GM21723 (cell line): ENCODE results near the gene ZNF410.
"Not testable (repeated sequence)": the region's sequence is repeated elsewhere in the genome, so short reads cannot be mapped to it uniquely, and the experiment has no call there.

Experiments used
- ATAC-seq: cut with Tn5 transposase; IDR thresholded peaks from one replicate; pipeline ENCODE4 v1.9.1; 2021; ENCODE audit warnings: mild to moderate bottlenecking, moderate library complexity; ENCODE audit not compliant: unreplicated experiment

Gene ZNF410, protein sequence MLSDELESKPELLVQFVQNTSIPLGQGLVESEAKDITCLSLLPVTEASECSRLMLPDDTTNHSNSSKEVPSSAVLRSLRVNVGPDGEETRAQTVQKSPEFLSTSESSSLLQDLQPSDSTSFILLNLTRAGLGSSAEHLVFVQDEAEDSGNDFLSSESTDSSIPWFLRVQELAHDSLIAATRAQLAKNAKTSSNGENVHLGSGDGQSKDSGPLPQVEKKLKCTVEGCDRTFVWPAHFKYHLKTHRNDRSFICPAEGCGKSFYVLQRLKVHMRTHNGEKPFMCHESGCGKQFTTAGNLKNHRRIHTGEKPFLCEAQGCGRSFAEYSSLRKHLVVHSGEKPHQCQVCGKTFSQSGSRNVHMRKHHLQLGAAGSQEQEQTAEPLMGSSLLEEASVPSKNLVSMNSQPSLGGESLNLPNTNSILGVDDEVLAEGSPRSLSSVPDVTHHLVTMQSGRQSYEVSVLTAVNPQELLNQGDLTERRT

GRCh38 chr14:73886449-73887317, at the start of gene ZNF410:
Gene ZNF410, plus strand, starts transcription at chr14:73886859. Its CDS starts 5,317 bp downstream, at chr14:73892176.
- ATAC-seq = peak; percentile 93

DNA sequence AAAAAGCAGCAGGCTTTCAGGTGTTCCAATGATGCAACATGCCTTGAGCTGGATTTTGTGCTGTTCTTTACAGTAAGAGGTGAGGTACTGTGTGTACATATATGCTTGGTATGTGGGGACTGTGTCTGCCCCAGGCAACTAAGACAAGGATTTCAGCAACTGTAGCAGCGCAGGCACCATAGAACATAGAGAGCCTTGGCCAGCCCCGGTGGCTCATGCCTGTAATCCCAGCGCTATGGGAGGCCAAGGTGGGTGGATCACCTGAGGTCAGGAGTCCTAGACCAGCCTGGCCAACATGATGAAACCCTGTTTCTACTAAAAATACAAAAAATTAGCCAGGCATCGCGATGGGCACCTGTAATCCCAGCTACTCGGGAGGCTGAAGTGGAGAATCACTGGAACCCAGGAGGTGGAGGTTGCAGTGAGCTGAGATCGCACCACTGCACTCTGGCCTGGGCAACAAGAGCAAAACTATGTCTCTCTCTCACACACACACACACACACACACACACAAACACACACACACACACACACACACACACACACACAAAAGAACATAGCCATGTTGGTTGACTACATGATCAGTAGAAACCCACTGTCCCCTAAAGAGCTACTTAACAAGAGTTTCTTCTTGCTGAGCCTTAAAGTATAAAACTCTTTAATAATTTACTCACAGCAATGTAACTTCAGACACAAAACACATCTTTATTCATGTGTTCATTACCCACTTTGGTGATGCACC, 48.2 kb upstream of the ZNF410 start:
- not testable (repeated sequence) for ATAC-seq

DNA sequence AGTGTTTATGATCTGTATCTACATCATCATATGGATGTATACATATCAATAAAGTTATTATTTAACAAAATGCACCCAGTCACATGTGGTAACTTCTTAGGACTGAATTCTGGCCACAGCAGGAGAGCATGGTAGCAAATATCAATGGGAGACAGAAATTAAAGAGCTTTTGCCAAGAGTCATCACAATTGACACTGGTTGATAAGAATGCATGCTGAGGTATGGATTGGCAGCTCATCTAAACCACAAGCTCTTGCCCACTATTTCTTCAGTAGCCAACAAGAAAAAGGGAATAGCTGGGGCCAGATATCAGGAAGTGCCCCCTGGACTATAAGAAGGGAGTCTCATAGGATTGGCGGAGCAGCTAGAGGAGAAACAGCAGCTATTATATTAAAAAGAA, 44.5 kb upstream of the ZNF410 start:
- no peak for ATAC-seq

DNA sequence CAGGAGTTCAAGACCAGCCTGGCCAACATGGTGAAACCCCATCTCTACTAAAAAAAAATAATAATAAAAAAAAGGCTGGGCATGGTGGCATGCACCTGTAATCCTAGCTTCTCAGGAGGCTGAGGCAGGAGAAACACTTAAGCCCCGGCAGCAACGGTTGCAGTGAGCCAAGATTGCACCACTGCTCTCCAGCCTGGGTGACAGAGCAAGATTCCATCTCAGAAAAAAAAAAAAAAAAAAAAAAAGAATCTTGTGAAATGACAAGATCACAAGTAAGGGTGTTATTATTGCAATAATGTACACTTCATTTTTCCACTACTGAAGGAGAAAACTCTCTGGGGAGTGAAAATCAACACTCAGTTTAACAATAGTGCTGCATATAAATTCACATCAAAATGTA, 43.8 kb upstream of the ZNF410 start:
- ATAC-seq = no peak

DNA sequence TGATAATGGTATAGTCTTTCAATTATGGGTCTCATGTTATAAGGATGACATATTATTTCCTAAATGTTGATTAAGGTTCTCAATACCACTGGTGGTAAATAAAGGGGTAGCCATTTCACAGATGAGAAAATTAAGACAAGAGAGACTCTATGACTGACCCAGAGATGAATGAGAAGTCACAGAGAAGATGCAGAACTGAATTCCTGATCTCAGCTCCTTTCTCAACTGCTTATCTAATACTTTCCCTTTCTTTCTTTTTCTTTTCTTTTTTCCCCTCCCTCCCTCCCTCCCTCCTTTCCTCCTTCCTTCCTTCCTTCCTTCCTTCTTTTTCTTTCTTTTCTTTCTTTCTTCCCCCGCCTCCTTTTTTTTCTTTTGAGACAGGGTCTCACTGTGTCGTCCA, 43.4 kb upstream of the ZNF410 start:
- no peak for ATAC-seq

GRCh38 chr14:73846947-73847346, 39.7 kb upstream of the ZNF410 start:
- no peak for ATAC-seq

DNA sequence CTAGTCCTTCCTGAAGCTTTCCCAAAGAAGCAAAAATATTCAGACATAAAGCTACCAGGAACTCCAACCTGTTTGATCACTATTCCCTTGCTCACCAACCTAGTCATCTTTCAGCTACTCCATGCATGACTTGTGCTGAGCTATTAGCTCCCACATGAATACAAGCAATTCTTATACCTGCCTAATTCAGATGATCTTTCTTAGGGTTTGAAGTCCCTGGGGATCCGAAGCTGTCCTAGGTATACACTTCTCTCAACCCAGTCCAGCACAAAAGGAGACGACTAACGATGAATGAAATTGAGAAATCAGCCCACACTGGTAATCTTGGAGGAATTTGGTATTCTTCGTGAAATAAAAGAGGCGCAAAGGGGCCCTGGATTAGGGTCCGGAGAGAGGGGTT, 35.7 kb upstream of the ZNF410 start:
- no peak for ATAC-seq

DNA sequence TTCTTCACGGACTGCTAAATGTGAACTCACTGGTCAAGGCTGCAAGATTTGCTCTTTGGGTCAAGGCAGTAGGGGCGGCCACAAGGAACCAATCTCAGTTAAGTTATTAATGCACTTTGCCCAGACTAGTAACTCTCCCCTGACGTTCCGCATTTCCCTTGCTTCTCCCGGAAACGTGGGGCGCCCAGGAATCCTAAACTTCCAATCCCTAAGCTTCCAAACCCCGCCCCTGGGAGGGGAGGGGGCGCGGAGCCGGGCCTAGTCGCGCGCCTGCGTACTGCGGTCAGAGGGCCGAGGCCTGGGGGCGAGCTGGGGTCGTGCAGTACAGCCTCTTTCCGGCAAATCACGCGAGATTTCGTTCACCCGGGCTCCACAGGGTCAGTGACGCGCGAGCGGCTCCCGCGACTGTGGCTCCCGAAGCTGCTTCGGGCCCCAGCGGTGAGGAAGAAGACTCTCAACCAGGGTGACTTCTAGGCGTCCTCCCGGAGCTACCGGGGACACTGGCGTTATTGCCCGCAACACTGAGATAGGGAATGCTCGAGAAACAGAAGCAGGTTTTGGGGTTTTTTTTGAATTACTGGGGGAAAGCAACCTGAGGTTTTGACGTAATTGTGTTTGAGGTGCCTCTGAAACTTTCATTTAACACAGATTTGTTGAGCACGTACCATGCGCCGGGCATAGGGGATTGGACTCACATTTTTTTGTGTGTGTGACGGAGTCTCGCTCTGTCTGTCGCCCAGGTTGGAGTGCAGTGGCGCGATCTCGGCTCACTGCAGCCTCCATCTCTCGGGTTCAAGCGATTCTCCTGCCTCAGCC, 34.9 kb upstream of the ZNF410 start, which contains the start of gene PTGR2:
TSS of gene PTGR2 (plus strand) at position 265 of the 816 bp plus-strand sequence. CDS start 7,032 bp downstream, outside the sequence.
- peak; percentile 84 for ATAC-seq

GRCh38 chr14:73859145-73859544, 27.5 kb upstream of the ZNF410 start:
- ATAC-seq = no peak

GRCh38 chr14:73861073-73861472, 25.6 kb upstream of the ZNF410 start:
- no peak for ATAC-seq

DNA sequence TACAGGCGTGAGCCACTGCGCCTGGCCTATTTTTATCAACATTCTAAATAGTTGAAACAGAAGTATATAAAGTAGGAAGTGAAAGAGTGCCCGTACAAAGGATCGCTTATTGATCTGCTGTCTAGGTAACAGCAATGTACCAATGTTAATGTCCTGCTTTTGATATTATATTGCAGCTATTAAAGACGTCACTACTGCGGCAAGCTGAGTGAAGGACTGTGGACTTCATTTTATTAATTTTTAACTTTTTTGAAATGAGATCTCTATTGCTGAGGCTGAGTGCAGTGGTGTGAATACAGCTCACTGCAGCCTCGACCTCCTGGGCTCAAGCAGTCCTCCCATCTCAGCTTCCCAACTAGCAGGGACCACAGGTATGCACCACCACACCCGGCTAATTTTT, 24.2 kb upstream of the ZNF410 start:
- ATAC-seq = no peak

- ATAC-seq = no peak
Observed at GRCh38 chr14:73863209-73863608, 23.4 kb upstream of the ZNF410 start.

GRCh38 chr14:73865534-73866113, 21.0 kb upstream of the ZNF410 start:
- no peak for ATAC-seq

GRCh38 chr14:73869754-73870153, 16.9 kb upstream of the ZNF410 start:
- not testable (repeated sequence) for ATAC-seq

- no peak for ATAC-seq
Observed at GRCh38 chr14:73870525-73871235, 16.0 kb upstream of the ZNF410 start.

GRCh38 chr14:73873660-73874059, 13.0 kb upstream of the ZNF410 start:
- no peak for ATAC-seq

GRCh38 chr14:73877790-73878189, 8.9 kb upstream of the ZNF410 start:
- ATAC-seq = no peak

- no peak for ATAC-seq
Observed at GRCh38 chr14:73878436-73878835, 8.2 kb upstream of the ZNF410 start.

GRCh38 chr14:73879027-73879426, 7.6 kb upstream of the ZNF410 start:
- ATAC-seq = no peak
